Heart left ventricle (tissue), 16 donors: Measurements from ENCODE around the gene BCL11A. TPM values are rescaled to one million over a fixed set of nuclear protein-coding genes. Genes with fewer than 3 reads are reported as not detected.

Experiments used
- ATAC-seq, 4 donors: fragments of 200-7000 bp; cut with Tn5 transposase; one replicate each; pipeline ENCODE4 v1.9.1; 2020 to 2022; ENCODE audit warnings: moderate library complexity in 4 of 4, mild to moderate bottlenecking in 3 of 4, moderate number of reproducible peaks in 1 of 4
- DNase-seq, 5 donors: peaks; one replicate each; pipeline ENCODE4 v3.0.0-alpha.2; 2020
- H3K27ac ChIP-seq, 12 donors: fragments of 200-600 bp; sonication (generic) in 4 of 12; one replicate each; pipeline versions ENCODE4 v1.5.0 to v1.8.0; 2016 to 2022; ENCODE audit warnings: mild to moderate bottlenecking in 2 of 12
- H3K27me3 ChIP-seq, 9 donors: fragments of 200-600 bp; sonication (generic) in 2 of 9; one replicate each; pipeline versions ENCODE4 v1.5.1 to v1.8.0; 2016 to 2022; ENCODE audit warnings: mild to moderate bottlenecking in 3 of 9
- H3K36me3 ChIP-seq, 9 donors: fragments of 200-600 bp; sonication (generic) in 2 of 9; one replicate each; pipeline versions ENCODE4 v1.5.0 to v1.8.0; 2018 to 2022; ENCODE audit warnings: mild to moderate bottlenecking in 2 of 9
- H3K4me1 ChIP-seq, 12 donors: fragments of 200-600 bp; sonication (generic) in 4 of 12; one replicate each; pipeline versions ENCODE4 v1.5.0 to v1.8.0; 2016 to 2022; ENCODE audit warnings: mild to moderate bottlenecking in 3 of 12
- H3K4me3 ChIP-seq, 12 donors: fragments of 200-600 bp; sonication (generic) in 4 of 12; one replicate each; pipeline versions ENCODE4 v1.5.0 to v1.8.0; 2017 to 2022; ENCODE audit warnings: mild to moderate bottlenecking in 9 of 12, moderate library complexity in 4 of 12
- H3K9me3 ChIP-seq, 12 donors: fragments of 200-600 bp; sonication (generic) in 4 of 12; one replicate each; pipeline versions ENCODE4 v1.5.0 to v1.8.0; 2016 to 2022; ENCODE audit warnings: mild to moderate bottlenecking in 1 of 12
- POLR2A ChIP-seq, 2 donors: fragments of 450-650 bp; IDR thresholded peaks; one replicate each; pipeline ENCODE4 v1.6.1; 2017; ENCODE audit warnings: antibody characterized with exemption in 2 of 2, mild to moderate bottlenecking in 2 of 2, moderate library complexity in 2 of 2
- WGBS, 4 donors: extraction: QIAGEN DNeasy Blood & Tissue Kit in 2 of 4; methylation state at CpG; one replicate each; pipeline versions ENCODE4 v1.1.5 to v1.1.7; 2013 to 2018; 5-methylcytosine and 5-hydroxymethylcytosine counted together
- intact Hi-C, 10 donors: fragments of 100-400 bp; cut with DNase I; formaldehyde crosslinking; loops; one replicate each; pipeline versions ENCODE4 v1.11.1 to v1.14.2; 2022
- polyA plus RNA-seq, 2 donors: library from polyadenylated mRNA; stranded (reverse); fragments of 200-250 nt; gene quantifications; one replicate each; pipeline ENCODE4 v1.2.3, GENCODE V29; 2013
- total RNA-seq, 9 donors: library from RNA; depleted of rRNA in 2 of 9; stranded (reverse); fragments of >200 nt in 2 of 9; fragmentation: NEBNext Ultra II Directional in 3 of 9; extraction: Animal tissue kit (Norgen Biotek cat#: 25700) in 3 of 9; gene quantifications; one replicate each; pipeline versions ENCODE4 v1.1.0 to v1.2.4, GENCODE V29; 2016 to 2023
- TF ChIP-seq, protein P1 (sequence below), 12 donors: fragments of 200-600 bp; sonication (generic) in 4 of 12; IDR thresholded peaks; one replicate each; pipeline versions ENCODE4 v1.5.0 to v1.8.0; 2018 to 2022; ENCODE audit warnings: antibody characterized with exemption in 12 of 12, mild to moderate bottlenecking in 5 of 12
- donor health status: ischemic (EF 13 %, LVEDD 7.1; RV severe dilation, severe dysfunction).
- donor health status: healthy with polysubstance abuse.
- donor health status: DM: no; HTN: yes; CAD: no.
- donor health status: DM: no; HTN: no; CAD: no.
- donor health status: ischemic (EF 25% LVEDD 6.9; RV normal size, moderate dysfunction).
- donor health status: ischemic (EF 25% LVEDD 5.7; RV mildly dilated, moderate dysfunction).
- donor health status: healthy.
- donor health status: DM: yes; HTN: yes; CAD: no.
- donor health status: ischemic (EF 35%, LVEDD 5.7; RV mildly dilated, moderate dysfunction).
- donor health status: nonischemic (EF 11% LVEDD 7.7; RV severe dilation, severe dysfunction).
- donor health status: DM: yes; HTN: yes; CAD: no.
- donor health status: PGD.
- donor health status: ischemic (EF 29% LVEDD 5.4; RV normal size, mild dysfunction).
- donor health status: nonischemic (EF 23%, LVEDD 6.1; RV moderate dilation, normal function).

The BCL11A gene
- total and polyA plus RNA-seq, 11 donors: 5.6 to 31.9 (median 20.2) TPM

DNA sequence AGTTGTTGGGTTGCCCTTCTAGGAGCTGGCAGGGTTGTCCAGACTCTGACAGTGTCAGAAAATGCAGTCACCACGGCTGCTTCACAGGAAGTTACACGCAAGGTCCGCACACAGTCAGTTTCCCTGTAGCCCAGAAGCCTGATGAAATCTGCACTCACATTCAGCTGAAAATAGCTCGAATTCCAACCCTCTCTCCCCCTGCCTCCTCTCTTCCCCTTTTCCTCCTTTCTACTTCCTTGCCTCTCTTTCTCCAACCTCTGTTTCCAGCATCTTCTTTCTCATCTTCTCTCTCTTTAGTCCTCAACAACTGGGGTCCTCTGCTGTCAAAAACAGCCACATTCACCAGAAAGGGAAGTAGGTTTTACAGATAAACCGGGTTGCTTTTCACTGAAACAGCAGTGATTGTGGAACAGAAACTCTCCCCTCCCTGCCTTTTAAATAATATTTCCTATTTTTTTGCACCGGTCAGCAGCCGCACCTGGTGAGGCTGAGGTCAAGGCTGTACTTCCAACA lies 69.3 kb downstream of the BCL11A start:
- DNase-seq: peak in 1 of 5 donors; percentile 54
- peak overlapping the region in 1 of 12 donors; percentile 18 for H3K4me3 ChIP-seq
- peaks cover 0 to 3% (median 0%) of the 10 kb centered on the region in 12 donors for H3K9me3 ChIP-seq
- H3K27ac ChIP-seq: peak overlapping the region; percentile 35 to 88 (median 79)
- intact Hi-C loops: loop anchor here in 1 of 10 donors (5.0 kb wide), 1 partner anchor 42 kb away; no protein-coding TSS in a partner anchor
- no peaks in the 10 kb centered on the region for H3K36me3 ChIP-seq
- 19 to 27% (median 22%) methylated on average over 7 of the region's 7 CpGs for WGBS, 4 donors
- peaks cover 0 to 6% (median 0%) of the 10 kb centered on the region in 9 donors for H3K27me3 ChIP-seq
- ATAC-seq: peak in 3 of 4 donors; percentile 49 to 59 (median 53)
- no peak for TF ChIP-seq POLR2A (IDR thresholded peaks at IDR 0.05)
- TF ChIP-seq, protein P1, sequence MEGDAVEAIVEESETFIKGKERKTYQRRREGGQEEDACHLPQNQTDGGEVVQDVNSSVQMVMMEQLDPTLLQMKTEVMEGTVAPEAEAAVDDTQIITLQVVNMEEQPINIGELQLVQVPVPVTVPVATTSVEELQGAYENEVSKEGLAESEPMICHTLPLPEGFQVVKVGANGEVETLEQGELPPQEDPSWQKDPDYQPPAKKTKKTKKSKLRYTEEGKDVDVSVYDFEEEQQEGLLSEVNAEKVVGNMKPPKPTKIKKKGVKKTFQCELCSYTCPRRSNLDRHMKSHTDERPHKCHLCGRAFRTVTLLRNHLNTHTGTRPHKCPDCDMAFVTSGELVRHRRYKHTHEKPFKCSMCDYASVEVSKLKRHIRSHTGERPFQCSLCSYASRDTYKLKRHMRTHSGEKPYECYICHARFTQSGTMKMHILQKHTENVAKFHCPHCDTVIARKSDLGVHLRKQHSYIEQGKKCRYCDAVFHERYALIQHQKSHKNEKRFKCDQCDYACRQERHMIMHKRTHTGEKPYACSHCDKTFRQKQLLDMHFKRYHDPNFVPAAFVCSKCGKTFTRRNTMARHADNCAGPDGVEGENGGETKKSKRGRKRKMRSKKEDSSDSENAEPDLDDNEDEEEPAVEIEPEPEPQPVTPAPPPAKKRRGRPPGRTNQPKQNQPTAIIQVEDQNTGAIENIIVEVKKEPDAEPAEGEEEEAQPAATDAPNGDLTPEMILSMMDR (IDR thresholded peaks at IDR 0.05): no peak
- H3K4me1 ChIP-seq: peaks cover 0 to 57% (median 38%) of the 10 kb centered on the region in 12 donors

DNA sequence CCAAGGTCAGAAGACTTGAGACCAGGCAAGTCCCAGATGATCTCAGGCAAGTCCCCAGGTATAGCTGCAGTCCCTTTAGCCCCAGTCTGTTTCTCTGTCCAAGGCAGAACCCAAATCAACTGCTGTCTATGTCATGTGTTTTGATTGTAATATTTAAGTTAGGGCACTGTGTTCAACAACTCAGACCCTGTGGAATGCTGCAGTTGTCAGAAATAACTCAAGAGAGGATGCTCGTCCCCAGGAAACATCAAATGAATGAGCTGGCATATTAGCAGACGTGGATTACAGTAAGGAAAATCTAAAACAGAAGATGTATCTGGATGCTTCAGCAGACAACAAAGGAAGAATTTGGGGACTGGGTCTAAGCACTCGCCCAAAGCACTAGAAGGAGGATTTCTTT lies 70.1 kb downstream of the BCL11A start:
- Histone ChIP-seq H3K4me1 (peaks cover 0 to 61% (median 42%) of the 10 kb centered on the region in 12 donors), H3K27ac (peak overlapping the region in 10 of 12 donors; percentile 64 to 88 (median 80)), H3K27me3 (peaks cover 0 to 6% (median 0%) of the 10 kb centered on the region in 9 donors), H3K9me3 (peaks cover 0 to 3% (median 0%) of the 10 kb centered on the region in 12 donors), H3K36me3 (no peaks in the 10 kb centered on the region), H3K4me3 (peak overlapping the region in 1 of 12 donors; percentile 18)
- no peak for TF ChIP-seq POLR2A (IDR thresholded peaks at IDR 0.05)
- TF ChIP-seq, protein P1 (IDR thresholded peaks at IDR 0.05): no peak
- 40 to 55% (median 43%) methylated on average over 3 of the region's 3 CpGs for WGBS, 4 donors
- DNase-seq: no peak
- intact Hi-C loops: loop anchor here in 1 of 10 donors (5.0 kb wide), 1 partner anchor 41 kb away; no protein-coding TSS in a partner anchor
- no peak for ATAC-seq

DNA sequence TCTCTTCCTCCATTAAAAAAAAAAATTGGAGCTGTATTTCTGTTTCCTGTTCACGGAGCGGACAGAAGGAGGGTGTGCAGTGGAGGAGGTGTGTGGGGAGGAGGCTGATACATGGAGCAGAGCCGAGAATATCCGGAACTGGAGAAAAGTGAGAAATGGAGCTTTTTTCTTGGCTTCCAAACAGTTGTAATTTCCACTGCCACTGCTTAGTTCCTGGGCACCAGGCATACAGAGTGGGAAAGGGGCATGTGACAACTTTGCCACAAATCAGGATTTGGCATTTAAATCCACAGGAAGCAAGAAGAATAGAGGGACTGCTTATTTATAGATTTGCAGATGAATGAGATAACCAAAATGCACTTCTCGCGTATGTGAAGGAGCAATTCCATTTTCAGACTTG lies 71.2 kb downstream of the BCL11A start:
- TF ChIP-seq, protein P1 (IDR thresholded peaks at IDR 0.05): no peak
- TF ChIP-seq POLR2A (IDR thresholded peaks at IDR 0.05): no peak
- Histone ChIP-seq H3K27me3 (peaks cover 0 to 6% (median 0%) of the 10 kb centered on the region in 9 donors), H3K36me3 (no peaks in the 10 kb centered on the region), H3K9me3 (no peaks in the 10 kb centered on the region), H3K27ac (peak overlapping the region in 4 of 12 donors; percentile 7 to 85 (median 47)), H3K4me3 (peak overlapping the region in 1 of 12 donors; percentile 4), H3K4me1 (peaks cover 0 to 64% (median 41%) of the 10 kb centered on the region in 12 donors)
- no peak for ATAC-seq
- DNase-seq: no peak
- intact Hi-C loops: loop anchor here in 1 of 10 donors (5.0 kb wide), 1 partner anchor 40 kb away; no protein-coding TSS in a partner anchor
- WGBS, 4 donors: 22 to 33% (median 28%) methylated on average over 6 of the region's 6 CpGs

DNA sequence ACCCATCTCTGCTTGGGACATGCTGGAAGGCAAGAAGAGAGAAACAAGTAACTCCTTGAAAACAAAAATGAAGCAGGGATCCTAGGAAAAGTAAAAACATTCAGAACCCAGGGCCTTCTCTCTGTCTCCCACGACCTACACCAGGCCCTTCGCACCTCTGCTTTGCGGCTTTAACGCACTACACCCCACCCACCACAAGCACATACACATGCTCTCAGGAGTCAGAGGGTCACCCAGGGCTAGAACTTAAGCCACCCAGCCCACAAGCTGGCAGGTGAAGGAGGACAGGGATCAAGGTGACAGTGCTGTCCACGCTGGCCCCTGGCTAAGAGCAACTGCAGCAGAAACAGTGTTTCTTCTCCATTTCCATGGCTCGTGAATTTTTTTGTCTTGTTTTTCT lies 72.2 kb downstream of the BCL11A start:
- ATAC-seq (no peak), DNase-seq (no peak)
- 76 to 84% (median 78%) methylated on average over 6 of the region's 6 CpGs for WGBS, 4 donors
- peaks cover 0 to 6% (median 0%) of the 10 kb centered on the region in 9 donors for H3K27me3 ChIP-seq
- H3K27ac ChIP-seq: peak overlapping the region in 1 of 12 donors; percentile 30
- no peak for TF ChIP-seq POLR2A (IDR thresholded peaks at IDR 0.05)
- TF ChIP-seq, protein P1 (IDR thresholded peaks at IDR 0.05): no peak
- H3K36me3 ChIP-seq: no peaks in the 10 kb centered on the region
- peaks cover 0 to 58% (median 36%) of the 10 kb centered on the region in 12 donors for H3K4me1 ChIP-seq
- intact Hi-C loops: loop anchor here in 1 of 10 donors (5.0 kb wide), 1 partner anchor 39 kb away; no protein-coding TSS in a partner anchor
- no peak overlapping the region for H3K4me3 ChIP-seq
- no peaks in the 10 kb centered on the region for H3K9me3 ChIP-seq
